Liver (tissue), 9 donors: ENCODE results near the gene LATS2. TPM values are rescaled to one million over a fixed set of nuclear protein-coding genes. Genes with fewer than 3 reads are reported as not detected.

Experiments used
- DNase-seq: peaks from one replicate; pipeline ENCODE4 v3.0.0-alpha.2; 2017; ENCODE audit warnings: low spot score
- H3K27ac ChIP-seq, 2 donors: one replicate each; pipeline ENCODE4 v1.7.0; 2013; ENCODE audit warnings: inconsistent platforms in 2 of 2, low read length in 2 of 2, control low read depth in 1 of 2, low read depth in 1 of 2, mild to moderate bottlenecking in 1 of 2
- H3K27me3 ChIP-seq, 4 donors: one replicate each; pipeline versions ENCODE4 v1.6.1 to v1.7.0; 2013; ENCODE audit warnings: low read length in 3 of 4, inconsistent platforms in 1 of 4, mild to moderate bottlenecking in 1 of 4, moderate library complexity in 1 of 4; ENCODE audit not compliant: control insufficient read depth in 4 of 4, insufficient read depth in 4 of 4
- H3K36me3 ChIP-seq, 4 donors: one replicate each; pipeline versions ENCODE4 v1.6.1 to v1.7.0; 2013; ENCODE audit warnings: low read length in 3 of 4, mild to moderate bottlenecking in 3 of 4, low read depth in 1 of 4, moderate library complexity in 1 of 4; ENCODE audit not compliant: control insufficient read depth in 4 of 4, insufficient read depth in 3 of 4
- H3K4me1 ChIP-seq, 4 donors: one replicate each; pipeline versions ENCODE4 v1.6.1 to v1.7.0; 2013; ENCODE audit warnings: low read length in 3 of 4, mild to moderate bottlenecking in 3 of 4, moderate library complexity in 1 of 4; ENCODE audit not compliant: control insufficient read depth in 4 of 4, insufficient read depth in 4 of 4
- H3K4me3 ChIP-seq, 3 donors: one replicate each; pipeline versions ENCODE4 v1.6.1 to v1.7.0; 2013; ENCODE audit warnings: low read length in 3 of 3, control low read depth in 1 of 3, low read depth in 1 of 3, mild to moderate bottlenecking in 1 of 3
- H3K9ac ChIP-seq, 2 donors: one replicate each; pipeline ENCODE4 v1.7.0; 2013; ENCODE audit warnings: low read length in 2 of 2, mild to moderate bottlenecking in 2 of 2, moderate library complexity in 2 of 2, control low read depth in 1 of 2, low read depth in 1 of 2
- H3K9me3 ChIP-seq, 4 donors: one replicate each; pipeline versions ENCODE4 v1.6.1 to v1.7.0; 2013; ENCODE audit warnings: low read length in 3 of 4; ENCODE audit not compliant: control insufficient read depth in 4 of 4
- CTCF ChIP-seq: fragments of 150-350 bp; IDR thresholded peaks from 2 replicates; pipeline ENCODE4 v1.5.1; 2017; ENCODE audit warnings: improper control_type of control experiment, low read depth, low read length; ENCODE audit not compliant: missing input control
- EGR1 ChIP-seq, 2 donors: IDR thresholded peaks; 2 replicates each; pipeline ENCODE4 v1.6.1; 2016 to 2018; ENCODE audit warnings: antibody characterized with exemption in 2 of 2, low read depth in 2 of 2
- FOXA1 ChIP-seq: IDR thresholded peaks from 2 replicates; pipeline ENCODE4 v1.6.1; 2016; ENCODE audit warnings: antibody characterized with exemption
- FOXA2 ChIP-seq: IDR thresholded peaks from 2 replicates; pipeline ENCODE4 v1.6.1; 2016; ENCODE audit warnings: antibody characterized with exemption
- GABPA ChIP-seq, 2 donors: IDR thresholded peaks in 1 of 2; conservative IDR thresholded peaks in 1 of 2; 2 replicates each; pipeline ENCODE4 v1.6.1; 2016; ENCODE audit warnings: antibody characterized with exemption in 2 of 2, mild to moderate bottlenecking in 1 of 2, moderate library complexity in 1 of 2
- HNF4A ChIP-seq, 2 donors: conservative IDR thresholded peaks; 2 replicates each; pipeline ENCODE4 v1.6.1; 2016; ENCODE audit warnings: antibody characterized with exemption in 2 of 2, mild to moderate bottlenecking in 2 of 2
- HNF4G ChIP-seq: IDR thresholded peaks from 2 replicates; pipeline ENCODE4 v1.6.1; 2016; ENCODE audit warnings: antibody characterized with exemption
- JUND ChIP-seq, 2 donors: IDR thresholded peaks; 2 replicates each; pipeline ENCODE4 v1.6.1; 2016; ENCODE audit warnings: antibody characterized with exemption in 2 of 2
- MAX ChIP-seq: IDR thresholded peaks from 2 replicates; pipeline ENCODE4 v1.6.1; 2016; ENCODE audit warnings: antibody characterized with exemption
- NR2F2 ChIP-seq: IDR thresholded peaks from 2 replicates; pipeline ENCODE4 v1.6.1; 2016; ENCODE audit warnings: antibody characterized with exemption
- RAD21 ChIP-seq, 2 donors: IDR thresholded peaks; 2 replicates each; pipeline ENCODE4 v1.6.1; 2016; ENCODE audit warnings: antibody characterized with exemption in 2 of 2, mild to moderate bottlenecking in 2 of 2
- RXRA ChIP-seq, 2 donors: IDR thresholded peaks; 2 replicates each; pipeline ENCODE4 v1.6.1; 2017 to 2018; ENCODE audit warnings: antibody characterized with exemption in 2 of 2, mild to moderate bottlenecking in 1 of 2
- SP1 ChIP-seq: IDR thresholded peaks from 2 replicates; pipeline ENCODE4 v1.6.1; 2018; ENCODE audit warnings: antibody characterized with exemption, mild to moderate bottlenecking
- TAF1 ChIP-seq: conservative IDR thresholded peaks from 2 replicates; pipeline ENCODE4 v1.6.1; 2016; ENCODE audit warnings: antibody characterized with exemption, mild to moderate bottlenecking
- YY1 ChIP-seq: IDR thresholded peaks from 2 replicates; pipeline ENCODE4 v1.6.1; 2016; ENCODE audit warnings: antibody characterized with exemption, mild to moderate bottlenecking
- ZBTB33 ChIP-seq: IDR thresholded peaks from 2 replicates; pipeline ENCODE4 v1.6.1; 2016; ENCODE audit warnings: antibody characterized with exemption
- WGBS: extraction: QIAGEN DNeasy Blood & Tissue Kit; methylation state at CpG from one replicate; pipeline ENCODE4 v1.1.7; 2013; 5-methylcytosine and 5-hydroxymethylcytosine counted together
- polyA plus RNA-seq, 2 donors: library from polyadenylated mRNA; stranded (reverse) in 1 of 2; unstranded in 1 of 2; fragments of 200-250 nt in 1 of 2; fragments of >200 nt in 1 of 2; fragmentation: Nextera tagmentation in 1 of 2; extraction: Ambion mirVana in 1 of 2; gene quantifications; one replicate each; pipeline versions ENCODE4 v1.2.1 to v1.2.3, GENCODE V29; 2013 to 2015
- total RNA-seq, 2 donors: library from RNA; depleted of rRNA; stranded (reverse); fragments of >200 nt; gene quantifications; one replicate each; pipeline ENCODE4 v1.2.3, GENCODE V29; 2014
- TF ChIP-seq, protein P1 (sequence below): IDR thresholded peaks from 2 replicates; pipeline ENCODE4 v1.6.1; 2016; ENCODE audit warnings: antibody characterized with exemption
- TF ChIP-seq, protein P2 (sequence below): IDR thresholded peaks from 2 replicates; pipeline ENCODE4 v1.6.1; 2016; ENCODE audit warnings: antibody characterized with exemption, mild to moderate bottlenecking
- donor health status: healthy.
- donor health status: healthy.
- donor health status: healthy.
- donor health status: healthy.
- donor health status: healthy.

LATS2 gene
- total and polyA plus RNA-seq, 4 donors: 1.6 to 7.0 (median 4.4) TPM

GRCh38 chr13:21047591-21048282 lies 13.6 kb downstream of the LATS2 start:
- Histone ChIP-seq H3K9ac (no peak overlapping the region), H3K27ac (no peak overlapping the region), H3K36me3 (no peaks in the 10 kb centered on the region), H3K4me1 (peaks cover 0 to 1% (median 0%) of the 10 kb centered on the region in 4 donors), H3K27me3 (no peaks in the 10 kb centered on the region), H3K9me3 (no peaks in the 10 kb centered on the region), H3K4me3 (no peak overlapping the region)
- DNase-seq: no peak
- TF ChIP-seq SP1: no peak
- TF ChIP-seq HNF4A (conservative IDR thresholded peaks at IDR 0.05): no peak
- no peak for TF ChIP-seq TAF1
- no peak for TF ChIP-seq FOXA2
- TF ChIP-seq, protein P1, sequence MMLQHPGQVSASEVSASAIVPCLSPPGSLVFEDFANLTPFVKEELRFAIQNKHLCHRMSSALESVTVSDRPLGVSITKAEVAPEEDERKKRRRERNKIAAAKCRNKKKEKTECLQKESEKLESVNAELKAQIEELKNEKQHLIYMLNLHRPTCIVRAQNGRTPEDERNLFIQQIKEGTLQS: no peak
- TF ChIP-seq RXRA (IDR thresholded peaks at IDR 0.05): no peak
- TF ChIP-seq FOXA1: no peak
- TF ChIP-seq CTCF: no peak
- TF ChIP-seq, protein P2, sequence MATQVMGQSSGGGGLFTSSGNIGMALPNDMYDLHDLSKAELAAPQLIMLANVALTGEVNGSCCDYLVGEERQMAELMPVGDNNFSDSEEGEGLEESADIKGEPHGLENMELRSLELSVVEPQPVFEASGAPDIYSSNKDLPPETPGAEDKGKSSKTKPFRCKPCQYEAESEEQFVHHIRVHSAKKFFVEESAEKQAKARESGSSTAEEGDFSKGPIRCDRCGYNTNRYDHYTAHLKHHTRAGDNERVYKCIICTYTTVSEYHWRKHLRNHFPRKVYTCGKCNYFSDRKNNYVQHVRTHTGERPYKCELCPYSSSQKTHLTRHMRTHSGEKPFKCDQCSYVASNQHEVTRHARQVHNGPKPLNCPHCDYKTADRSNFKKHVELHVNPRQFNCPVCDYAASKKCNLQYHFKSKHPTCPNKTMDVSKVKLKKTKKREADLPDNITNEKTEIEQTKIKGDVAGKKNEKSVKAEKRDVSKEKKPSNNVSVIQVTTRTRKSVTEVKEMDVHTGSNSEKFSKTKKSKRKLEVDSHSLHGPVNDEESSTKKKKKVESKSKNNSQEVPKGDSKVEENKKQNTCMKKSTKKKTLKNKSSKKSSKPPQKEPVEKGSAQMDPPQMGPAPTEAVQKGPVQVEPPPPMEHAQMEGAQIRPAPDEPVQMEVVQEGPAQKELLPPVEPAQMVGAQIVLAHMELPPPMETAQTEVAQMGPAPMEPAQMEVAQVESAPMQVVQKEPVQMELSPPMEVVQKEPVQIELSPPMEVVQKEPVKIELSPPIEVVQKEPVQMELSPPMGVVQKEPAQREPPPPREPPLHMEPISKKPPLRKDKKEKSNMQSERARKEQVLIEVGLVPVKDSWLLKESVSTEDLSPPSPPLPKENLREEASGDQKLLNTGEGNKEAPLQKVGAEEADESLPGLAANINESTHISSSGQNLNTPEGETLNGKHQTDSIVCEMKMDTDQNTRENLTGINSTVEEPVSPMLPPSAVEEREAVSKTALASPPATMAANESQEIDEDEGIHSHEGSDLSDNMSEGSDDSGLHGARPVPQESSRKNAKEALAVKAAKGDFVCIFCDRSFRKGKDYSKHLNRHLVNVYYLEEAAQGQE: no peak
- TF ChIP-seq RAD21 (IDR thresholded peaks at IDR 0.05): no peak
- TF ChIP-seq EGR1 (IDR thresholded peaks at IDR 0.05; ENCODE audit: low read depth in 2 of 2): no peak
- TF ChIP-seq JUND (IDR thresholded peaks at IDR 0.05): no peak
- TF ChIP-seq HNF4G: no peak
- no peak for TF ChIP-seq YY1
- TF ChIP-seq NR2F2: no peak
- no peak for TF ChIP-seq MAX
- TF ChIP-seq ZBTB33: no peak
- TF ChIP-seq GABPA (IDR thresholded peaks at IDR 0.05 in 1 of 2, conservative IDR thresholded peaks at IDR 0.05 in 1 of 2): no peak
- 89% methylated on average over 10 of the region's 10 CpGs for WGBS
